Right forelimb (tissue), 1 donor: ENCODE results near the gene SLC37A1.

Experiments
- DNase-seq: peaks from one replicate; pipeline ENCODE4 v3.0.0-alpha.2; 2018

SLC37A1 gene

GRCh38 chr21:42580076-42580792 is 66.6 kb downstream of the SLC37A1 start:
- peak; percentile 40 for DNase-seq

DNA sequence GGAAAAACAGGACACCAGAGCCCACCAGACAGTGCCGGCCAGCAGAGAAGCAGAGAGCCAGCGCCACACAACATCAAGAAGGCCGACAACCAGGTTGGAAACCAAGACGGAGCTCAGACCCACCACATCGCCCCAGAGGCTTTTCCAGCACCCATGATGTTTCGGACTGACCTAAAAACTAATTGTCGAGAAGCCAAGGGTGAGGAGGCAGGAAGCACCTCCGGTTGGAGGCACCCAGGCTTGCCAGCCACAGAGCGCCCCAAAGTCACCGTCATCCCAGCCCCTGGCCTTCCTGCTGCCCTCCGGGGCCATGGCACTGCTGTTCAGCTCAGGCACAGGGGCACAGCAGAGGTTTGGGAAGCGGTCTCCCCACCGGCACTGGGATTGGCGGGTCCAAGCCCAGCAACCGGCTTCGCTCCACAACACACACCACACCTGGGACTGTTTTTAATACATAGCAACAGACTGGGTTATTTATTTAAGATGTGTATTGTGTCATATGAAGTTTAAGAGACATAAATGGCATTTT is 67.2 kb downstream of the SLC37A1 start:
- DNase-seq = peak; percentile 45

DNA sequence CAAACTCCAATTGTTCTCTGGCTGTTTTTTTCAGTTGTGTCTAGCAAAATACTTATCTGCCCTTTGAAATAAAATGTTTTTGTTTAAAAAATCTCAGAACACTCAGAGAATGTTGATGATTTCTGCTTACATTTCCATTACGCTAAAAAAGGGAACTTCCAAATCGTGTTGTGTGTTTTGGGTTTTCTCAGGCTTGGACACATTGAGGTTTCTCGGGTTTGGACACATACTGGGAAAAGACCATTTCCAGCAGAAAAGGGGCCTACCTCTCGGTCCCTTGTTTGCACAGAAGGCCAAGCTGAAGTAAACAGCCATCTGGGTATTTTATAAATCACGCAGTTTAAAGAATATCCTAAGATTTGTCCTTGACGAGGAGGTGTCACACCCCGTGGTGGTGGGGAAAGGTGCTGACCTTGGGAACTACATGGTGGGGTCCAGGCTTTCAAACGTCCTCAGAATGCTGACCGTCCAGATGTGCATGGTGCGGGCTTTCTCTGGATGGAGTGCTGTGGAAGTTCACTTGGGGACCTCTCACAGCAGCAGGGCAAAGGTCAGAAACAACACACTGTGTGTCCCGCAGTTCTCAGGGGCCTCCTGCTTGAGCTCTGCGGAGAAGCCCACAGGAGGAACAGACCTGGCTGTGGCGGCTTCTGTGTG is 67.8 kb downstream of the SLC37A1 start:
- peak; percentile 47 for DNase-seq

- DNase-seq = peak; percentile 66
Observed at GRCh38 chr21:42581993-42582786, 68.5 kb downstream of the SLC37A1 start.

DNA sequence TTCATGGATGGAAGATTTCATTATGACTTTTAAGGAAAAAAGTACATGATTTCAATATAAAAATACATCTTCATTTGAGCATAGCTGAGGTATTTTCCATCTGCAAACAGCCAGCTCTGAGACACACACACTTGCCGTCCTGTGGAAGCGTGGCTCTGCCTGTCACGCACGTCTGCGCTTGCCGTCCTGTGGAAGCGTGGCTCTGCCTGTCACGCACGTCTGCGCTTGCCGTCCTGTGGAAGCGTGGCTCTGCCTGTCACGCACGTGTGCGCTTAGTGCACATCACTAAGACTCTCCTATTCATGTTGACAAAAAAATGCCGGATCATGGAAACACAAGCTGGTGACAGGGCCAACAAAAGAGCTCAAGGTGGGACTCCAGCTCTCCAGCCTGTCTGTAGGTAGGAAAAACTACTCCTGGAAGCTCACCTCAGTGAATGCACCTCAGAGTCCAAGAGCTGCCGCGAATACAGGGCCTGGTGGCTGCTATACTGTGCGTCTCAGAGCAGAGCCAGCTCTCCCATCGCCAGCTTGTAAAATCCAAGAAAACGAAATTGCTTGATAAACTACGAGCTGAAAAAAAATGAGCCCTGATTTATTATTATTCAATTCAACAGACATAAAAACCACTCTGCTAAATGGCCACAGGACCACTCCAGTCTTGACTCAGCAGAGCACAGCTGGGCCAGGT is 69.3 kb downstream of the SLC37A1 start:
- no peak for DNase-seq

GRCh38 chr21:42583477-42584295 is 70.0 kb downstream of the SLC37A1 start:
- peak; percentile 36 for DNase-seq

GRCh38 chr21:42584296-42584641 is 70.6 kb downstream of the SLC37A1 start:
- DNase-seq = peak; percentile 41

GRCh38 chr21:42585881-42586280 is 72.2 kb downstream of the SLC37A1 start:
- DNase-seq = no peak

DNA sequence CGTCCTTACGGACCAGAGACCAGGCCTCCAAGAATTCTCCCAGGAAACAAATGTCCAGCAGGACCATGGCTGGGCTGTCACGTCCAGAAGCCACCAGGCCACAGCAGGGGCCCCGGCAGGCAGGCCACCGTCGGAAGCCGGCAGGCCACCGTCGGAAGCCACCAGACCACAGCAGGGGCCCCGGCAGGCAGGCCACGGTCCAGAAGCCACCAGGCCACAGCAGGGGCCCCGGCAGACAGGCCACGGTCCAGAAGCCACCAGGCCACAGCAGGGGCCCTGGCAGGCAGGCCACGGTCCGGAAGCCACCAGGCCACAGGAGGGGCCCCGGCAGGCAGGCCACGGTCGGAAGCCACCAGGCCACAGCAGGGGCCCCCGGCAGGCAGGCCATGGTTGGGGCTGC is 72.8 kb downstream of the SLC37A1 start:
- DNase-seq = no peak

DNA sequence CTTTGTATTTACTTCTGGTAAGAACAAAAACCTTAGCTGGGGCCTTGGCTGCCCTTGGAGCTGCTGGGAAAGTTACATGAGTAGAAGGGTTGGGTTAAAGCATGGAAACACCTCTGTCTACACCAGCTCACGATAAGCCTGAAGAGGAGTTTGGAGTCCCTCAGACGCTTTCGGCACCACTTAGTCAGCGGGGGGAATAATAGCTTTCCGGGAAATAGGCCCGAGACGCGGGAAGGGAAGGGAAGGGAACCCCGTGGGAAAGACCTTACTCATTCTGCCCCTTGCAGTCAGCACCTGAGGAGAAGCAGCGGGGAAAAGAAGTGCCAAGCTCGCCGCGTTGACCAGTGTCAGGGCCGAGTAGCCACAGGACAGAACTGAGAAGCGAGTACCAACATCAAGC is 73.4 kb downstream of the SLC37A1 start:
- no peak for DNase-seq

- DNase-seq = peak; percentile 30
Observed at GRCh38 chr21:42590431-42591131, 76.9 kb downstream of the SLC37A1 start.

- DNase-seq = no peak
Observed at GRCh38 chr21:42591170-42591869, 77.7 kb downstream of the SLC37A1 start.

GRCh38 chr21:42592156-42592820 is 78.6 kb downstream of the SLC37A1 start:
- peak; percentile 35 for DNase-seq

DNA sequence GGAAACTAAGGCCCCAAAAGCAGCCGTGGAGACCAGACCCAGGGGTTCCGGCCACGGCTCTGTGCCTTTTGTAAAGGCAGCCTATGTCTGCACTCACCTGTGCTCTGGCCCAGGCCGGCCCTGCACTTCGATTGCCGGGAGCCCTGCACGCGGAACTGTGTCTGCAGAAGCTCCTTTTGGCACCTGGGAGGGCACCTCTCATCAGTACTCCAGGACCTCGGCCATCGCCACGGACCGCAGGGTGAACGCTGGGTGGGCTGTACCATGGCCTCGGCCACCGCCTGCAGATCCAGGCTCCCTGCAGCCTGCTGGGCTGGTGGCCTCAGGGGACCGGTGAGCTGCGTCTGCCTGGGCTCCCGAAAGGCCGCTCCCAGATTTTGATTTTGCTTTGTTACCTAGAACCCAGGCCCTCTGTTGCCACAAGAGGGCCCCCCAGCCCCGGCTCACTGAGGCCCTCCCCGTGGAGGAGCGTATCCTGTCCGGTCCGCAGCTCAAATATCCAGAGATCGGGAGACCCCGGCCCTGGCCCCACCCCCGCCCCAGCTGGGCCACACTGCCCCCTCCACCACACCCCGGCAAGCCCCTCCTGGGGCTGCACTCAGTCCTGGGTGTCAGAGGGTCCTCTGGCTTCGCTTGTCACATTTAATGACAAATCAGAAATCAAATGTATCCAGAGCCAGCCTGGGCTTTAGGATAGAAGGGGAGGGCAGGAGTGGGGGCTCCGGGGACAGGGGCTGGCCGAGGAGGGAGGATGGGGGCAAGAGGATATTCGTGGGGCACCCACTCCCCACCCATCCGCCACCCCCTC is 79.6 kb downstream of the SLC37A1 start:
- DNase-seq = peak; percentile 87

- peak; percentile 47 for DNase-seq
Observed at GRCh38 chr21:42594616-42595282, 81.1 kb downstream of the SLC37A1 start.

DNA sequence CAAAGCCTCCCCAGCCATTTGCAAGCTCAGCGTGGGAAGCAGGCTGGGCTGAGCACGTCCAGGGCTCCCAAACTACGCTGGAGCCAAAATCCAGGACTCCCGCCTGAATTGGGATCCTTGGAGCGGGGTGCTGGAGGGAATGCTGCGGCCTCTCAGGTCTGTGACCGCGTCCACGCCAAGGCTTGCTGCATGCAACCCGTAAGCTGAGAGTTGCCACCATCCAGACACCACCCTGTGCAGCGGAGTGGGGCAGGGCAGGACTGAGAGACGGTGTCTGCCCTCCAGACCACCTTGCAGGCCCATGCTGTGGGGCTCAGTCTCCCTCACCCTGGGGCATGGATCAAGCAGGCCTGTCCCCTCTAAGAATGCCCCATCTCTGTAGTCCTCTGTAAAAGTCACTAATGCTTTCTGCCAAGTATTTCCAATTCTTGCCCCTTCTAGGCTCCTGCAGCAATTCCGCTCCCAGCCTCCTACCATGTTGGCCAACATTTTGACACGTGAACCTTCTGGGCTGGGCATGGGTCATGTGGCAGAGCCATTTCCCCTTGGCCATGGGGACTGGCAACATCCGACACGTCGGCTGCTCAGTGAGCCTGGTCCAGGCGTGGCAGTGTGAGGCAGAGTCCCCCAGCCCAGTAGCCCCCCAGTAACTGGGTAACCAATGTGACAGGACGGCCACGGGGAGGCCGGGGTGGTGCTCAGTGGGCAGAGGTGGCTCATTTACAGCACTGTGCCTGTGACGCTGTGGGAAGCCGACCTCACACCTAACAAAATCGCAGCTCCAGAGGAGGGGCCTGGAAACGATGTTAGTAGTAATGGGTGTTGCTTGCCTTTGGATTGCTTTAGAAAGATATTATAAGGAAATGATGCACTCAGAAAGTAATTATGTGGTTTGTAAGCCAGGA is 81.9 kb downstream of the SLC37A1 start:
- no peak for DNase-seq

GRCh38 chr21:42596657-42597056 is 83.0 kb downstream of the SLC37A1 start:
- no peak for DNase-seq
